Measurements from ENCODE around the gene GPR135.

GPR135 gene

DNA sequence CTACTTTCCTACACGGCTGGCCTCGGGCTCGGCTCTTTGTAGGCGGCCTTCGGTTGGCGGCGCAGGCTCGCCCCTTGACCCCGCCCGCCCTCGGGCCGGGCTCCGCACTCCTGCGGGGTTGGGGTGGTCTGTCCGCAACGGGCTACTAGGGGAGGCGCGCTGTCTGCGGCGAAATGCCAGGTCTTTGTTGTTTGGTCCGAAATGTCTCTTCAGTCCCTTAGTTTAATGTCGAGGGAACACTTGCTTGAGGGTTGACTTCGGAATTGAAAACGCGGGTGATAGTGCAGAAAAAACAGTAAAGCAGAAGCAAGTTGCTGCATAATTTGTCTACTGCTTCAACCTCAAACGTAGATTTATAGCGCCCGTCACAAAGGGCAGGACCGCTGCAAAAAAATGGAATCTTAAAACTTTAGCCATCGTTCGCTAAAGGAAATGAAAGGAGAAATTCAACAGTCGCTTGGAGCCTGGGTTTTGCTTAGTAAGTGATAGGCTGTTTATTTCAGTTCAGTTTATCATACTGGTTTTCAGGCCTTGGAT lies 19.5 kb upstream of the GPR135 start:
- DNase-seq: no peak
- Histone ChIP-seq H3K27ac (peak overlapping the region; percentile 93), H3K4me3 (ENCODE audit: low read depth, low read length) (peak overlapping the region; percentile 85), H3K9me3 (ENCODE audit: severe bottlenecking) (no peaks in the 10 kb centered on the region), H3K27me3 (ENCODE audit: insufficient read depth, low read depth, severe bottlenecking) (no peaks in the 10 kb centered on the region), H3K36me3 (peaks cover 27% of the 10 kb centered on the region)
- TF ChIP-seq, protein P1, sequence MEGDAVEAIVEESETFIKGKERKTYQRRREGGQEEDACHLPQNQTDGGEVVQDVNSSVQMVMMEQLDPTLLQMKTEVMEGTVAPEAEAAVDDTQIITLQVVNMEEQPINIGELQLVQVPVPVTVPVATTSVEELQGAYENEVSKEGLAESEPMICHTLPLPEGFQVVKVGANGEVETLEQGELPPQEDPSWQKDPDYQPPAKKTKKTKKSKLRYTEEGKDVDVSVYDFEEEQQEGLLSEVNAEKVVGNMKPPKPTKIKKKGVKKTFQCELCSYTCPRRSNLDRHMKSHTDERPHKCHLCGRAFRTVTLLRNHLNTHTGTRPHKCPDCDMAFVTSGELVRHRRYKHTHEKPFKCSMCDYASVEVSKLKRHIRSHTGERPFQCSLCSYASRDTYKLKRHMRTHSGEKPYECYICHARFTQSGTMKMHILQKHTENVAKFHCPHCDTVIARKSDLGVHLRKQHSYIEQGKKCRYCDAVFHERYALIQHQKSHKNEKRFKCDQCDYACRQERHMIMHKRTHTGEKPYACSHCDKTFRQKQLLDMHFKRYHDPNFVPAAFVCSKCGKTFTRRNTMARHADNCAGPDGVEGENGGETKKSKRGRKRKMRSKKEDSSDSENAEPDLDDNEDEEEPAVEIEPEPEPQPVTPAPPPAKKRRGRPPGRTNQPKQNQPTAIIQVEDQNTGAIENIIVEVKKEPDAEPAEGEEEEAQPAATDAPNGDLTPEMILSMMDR (IDR thresholded peaks at IDR 0.05; ENCODE audit: low read depth, low read length): no peak

DNA sequence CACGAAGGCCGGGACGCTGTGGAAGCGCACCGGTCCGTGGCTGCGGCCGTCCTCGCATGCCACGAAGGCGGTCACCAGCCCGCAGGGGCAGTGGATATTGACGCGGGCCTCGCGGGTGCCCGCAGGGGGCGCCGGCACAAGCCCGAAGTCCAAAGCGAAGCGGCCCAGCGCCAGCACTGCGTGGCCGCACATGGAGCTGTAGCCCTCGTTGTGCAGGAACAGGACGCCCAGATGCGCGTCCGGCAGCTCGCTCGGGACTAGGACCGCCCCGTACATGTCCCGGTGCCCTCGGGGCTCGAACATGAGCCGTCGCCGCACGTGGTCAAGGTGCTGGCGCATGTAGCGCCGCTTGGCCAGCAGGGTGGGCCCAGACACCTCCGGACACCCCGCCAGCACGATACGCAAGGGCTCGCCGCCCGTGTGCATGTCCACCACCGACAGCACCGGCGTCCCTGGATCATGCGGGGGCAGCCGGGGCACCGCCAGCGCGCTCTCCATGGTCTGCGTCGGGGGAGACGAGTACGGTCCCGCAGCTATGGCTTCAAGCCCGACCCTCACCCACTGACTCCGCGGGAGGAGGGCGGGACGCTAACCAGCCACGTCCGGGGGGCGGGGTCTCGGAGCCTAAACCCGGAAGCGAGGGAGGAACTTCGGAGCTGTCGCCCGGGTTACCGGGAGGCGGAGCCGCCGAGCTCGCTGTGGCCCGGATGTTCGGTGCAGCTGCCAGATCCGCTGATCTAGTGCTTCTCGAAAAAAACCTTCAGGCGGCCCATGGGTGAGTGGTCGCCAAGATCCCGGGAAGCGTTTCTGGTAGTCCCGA lies 18.8 kb upstream of the GPR135 start, which contains the start of the genes JKAMP and L3HYPDH:
TSS of gene JKAMP (plus strand) at position 699 of the 820 bp plus-strand sequence. CDS start at position 772, 73 bp downstream.
TSS of gene L3HYPDH (minus strand) at position 590 of the 820 bp plus-strand sequence. CDS start at position 498, 92 bp downstream.
- peak within 1 kb of the TSS; percentile 85 for H3K4me3 ChIP-seq (ENCODE audit: low read depth, low read length)
- H3K27ac ChIP-seq: peak within 1 kb of the TSS; percentile 93
- H3K27me3 ChIP-seq (ENCODE audit: insufficient read depth, low read depth, severe bottlenecking): no peaks in the 10 kb centered on the region
- peak; percentile 98 for DNase-seq
- peaks cover 20% of the 10 kb centered on the region for H3K36me3 ChIP-seq
- H3K9me3 ChIP-seq (ENCODE audit: severe bottlenecking): no peaks in the 10 kb centered on the region
- TF ChIP-seq, protein P1 (IDR thresholded peaks at IDR 0.05; ENCODE audit: low read depth, low read length): peak; percentile 76

DNA sequence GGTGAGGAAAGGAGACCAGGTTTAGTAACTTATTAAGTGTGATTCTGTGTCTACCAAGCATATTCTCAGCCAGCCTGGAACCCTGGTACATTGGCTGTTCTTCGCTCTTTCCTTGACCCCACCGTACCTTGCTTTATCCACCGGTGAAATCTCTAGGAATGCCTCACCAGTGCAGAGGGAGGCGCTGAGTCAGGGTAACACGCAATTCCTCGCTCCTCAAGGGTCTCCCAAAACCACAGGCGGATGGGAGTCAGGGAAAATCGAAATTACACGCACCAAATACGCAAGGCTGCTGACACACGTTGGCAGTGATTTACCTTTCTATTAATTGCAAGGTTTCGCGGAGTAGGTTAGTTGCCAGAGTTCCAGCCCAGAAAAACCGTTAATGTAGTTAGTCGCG lies 18.2 kb upstream of the GPR135 start:
- peak; percentile 28 for DNase-seq
- H3K27me3 ChIP-seq (ENCODE audit: insufficient read depth, low read depth, severe bottlenecking): no peaks in the 10 kb centered on the region
- peak overlapping the region; percentile 85 for H3K4me3 ChIP-seq (ENCODE audit: low read depth, low read length)
- TF ChIP-seq, protein P1 (IDR thresholded peaks at IDR 0.05; ENCODE audit: low read depth, low read length): no peak
- H3K9me3 ChIP-seq (ENCODE audit: severe bottlenecking): no peaks in the 10 kb centered on the region
- H3K27ac ChIP-seq: peak overlapping the region; percentile 93
- peaks cover 16% of the 10 kb centered on the region for H3K36me3 ChIP-seq

DNA sequence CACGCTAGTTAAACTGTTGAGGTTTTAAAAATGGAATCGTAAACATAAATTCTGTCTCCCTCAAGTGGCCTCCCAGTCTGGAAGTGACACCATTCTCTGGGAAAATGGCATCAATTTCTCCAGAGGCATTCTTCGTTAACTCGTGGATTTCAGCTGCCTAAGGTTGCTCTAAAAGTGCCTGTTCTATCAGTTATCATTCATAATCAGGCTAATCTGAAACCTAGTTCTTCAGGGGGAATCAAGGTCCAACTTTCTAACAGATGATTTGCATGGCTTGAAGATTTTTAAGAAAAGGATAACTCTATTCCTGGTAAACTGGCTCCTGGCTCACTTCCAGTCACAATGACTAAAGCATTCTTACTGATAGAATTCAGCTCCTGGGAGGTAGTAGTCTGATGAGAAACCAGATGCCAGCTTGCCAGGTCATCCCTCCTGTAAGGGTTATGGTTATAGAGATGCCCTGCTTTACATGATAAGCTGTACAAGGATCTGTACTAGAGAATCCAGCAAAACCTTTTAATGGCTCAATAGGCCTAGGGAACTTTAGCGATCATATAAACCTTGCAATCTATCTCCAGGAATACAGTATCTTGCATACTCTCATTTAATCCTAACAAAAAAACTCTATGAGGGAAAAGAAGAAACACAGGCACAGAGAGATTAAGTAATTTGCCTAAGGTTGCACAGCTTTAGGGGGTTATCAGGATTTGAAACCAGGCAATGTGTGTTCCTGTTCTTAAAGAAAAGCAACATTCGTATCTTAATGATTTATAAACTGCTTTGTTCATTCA lies 17.6 kb upstream of the GPR135 start:
- Histone ChIP-seq H3K4me3 (ENCODE audit: low read depth, low read length) (peak overlapping the region; percentile 85), H3K27me3 (ENCODE audit: insufficient read depth, low read depth, severe bottlenecking) (no peaks in the 10 kb centered on the region), H3K27ac (no peak overlapping the region), H3K9me3 (ENCODE audit: severe bottlenecking) (no peaks in the 10 kb centered on the region), H3K36me3 (peaks cover 10% of the 10 kb centered on the region)
- TF ChIP-seq, protein P1 (IDR thresholded peaks at IDR 0.05; ENCODE audit: low read depth, low read length): no peak
- DNase-seq: no peak

DNA sequence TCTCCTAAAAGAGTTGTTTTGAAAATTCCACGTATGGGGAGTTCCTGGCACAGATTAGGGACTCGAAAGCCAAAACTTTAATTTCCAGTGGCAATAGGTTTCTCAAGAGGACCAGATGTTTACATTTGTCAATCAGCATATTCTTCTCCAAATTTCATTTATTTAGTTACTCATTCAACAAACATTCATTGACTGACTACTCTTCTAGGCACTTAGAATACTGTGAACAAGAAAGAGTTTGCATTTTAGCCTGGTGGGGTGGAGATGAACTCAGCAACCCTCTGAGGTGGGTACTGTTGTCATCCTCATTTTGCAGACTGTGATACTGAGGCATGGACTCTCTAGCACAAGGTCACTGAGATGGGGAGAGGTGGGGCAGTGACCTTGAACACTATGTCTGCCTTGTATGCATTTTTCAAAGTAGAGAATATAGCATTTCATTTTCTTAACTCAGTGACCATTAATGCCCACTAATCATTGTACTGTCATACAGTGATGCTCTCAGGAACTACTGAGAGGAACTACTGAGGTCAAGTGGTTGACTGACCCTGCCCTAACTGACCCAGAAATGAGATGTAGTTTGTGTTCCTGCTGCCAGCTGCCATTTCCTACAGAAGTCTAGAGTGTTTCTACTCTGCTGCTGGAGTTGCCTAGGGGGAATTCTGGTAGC lies 16.8 kb upstream of the GPR135 start:
- Histone ChIP-seq H3K4me3 (ENCODE audit: low read depth, low read length) (no peak overlapping the region), H3K36me3 (peaks cover 5% of the 10 kb centered on the region; the same call in 1 of the 2 replicates), H3K27ac (no peak overlapping the region), H3K9me3 (ENCODE audit: severe bottlenecking) (no peaks in the 10 kb centered on the region), H3K27me3 (ENCODE audit: insufficient read depth, low read depth, severe bottlenecking) (no peaks in the 10 kb centered on the region)
- TF ChIP-seq, protein P1 (IDR thresholded peaks at IDR 0.05; ENCODE audit: low read depth, low read length): no peak
- no peak for DNase-seq
